Ovary (tissue), 9 donors: ENCODE results near the gene SIK3. TPM values are rescaled to one million over a fixed set of nuclear protein-coding genes. Genes with fewer than 3 reads are reported as not detected.

Source experiments
- DNase-seq, 5 donors: peaks; one replicate each; pipeline ENCODE4 v3.0.0-alpha.2; 2019 to 2020
- H3K27ac ChIP-seq, 2 donors: fragments of 200-600 bp; one replicate each; pipeline versions ENCODE4 v1.5.1 to v1.8.0; 2019 to 2022
- H3K27me3 ChIP-seq: fragments of 200-600 bp; one replicate; pipeline ENCODE4 v1.8.0; 2022
- H3K36me3 ChIP-seq: fragments of 200-600 bp; sonication (generic); one replicate; pipeline ENCODE4 v1.5.1; 2019
- H3K4me1 ChIP-seq: one replicate; pipeline ENCODE4 v1.8.1; 2013; ENCODE audit warnings: mild to moderate bottlenecking, moderate library complexity; ENCODE audit not compliant: insufficient read depth
- H3K4me3 ChIP-seq: fragments of 200-600 bp; sonication (generic); one replicate; pipeline ENCODE4 v1.5.1; 2017
- H3K9me3 ChIP-seq, 2 donors: fragments of 200-600 bp in 1 of 2; sonication (generic) in 1 of 2; one replicate each; pipeline versions ENCODE4 v1.5.1 to v1.8.1; 2013 to 2019; ENCODE audit warnings: mild to moderate bottlenecking in 1 of 2, moderate library complexity in 1 of 2
- EP300 ChIP-seq: sonication (generic); formaldehyde crosslinking; IDR thresholded peaks from one replicate; pipeline ENCODE4 v1.6.1; 2017; ENCODE audit warnings: antibody characterized with exemption
- POLR2A ChIP-seq: fragments of 450-650 bp; IDR thresholded peaks from one replicate; pipeline ENCODE4 v1.6.1; 2017; ENCODE audit warnings: antibody characterized with exemption, mild to moderate bottlenecking, moderate library complexity
- WGBS, 3 donors: extraction: QIAGEN DNeasy Blood & Tissue Kit in 1 of 3; methylation state at CpG; one replicate each; pipeline versions ENCODE4 v1.1.5 to v1.1.7; 2013 to 2017; 5-methylcytosine and 5-hydroxymethylcytosine counted together
- intact Hi-C, 4 donors: fragments of 100-400 bp; cut with DNase I; formaldehyde crosslinking; loops; one replicate each; pipeline versions ENCODE4 v1.11.0 to v1.15.1; 2022 to 2023
- polyA plus RNA-seq, 2 donors: library from polyadenylated mRNA; stranded (reverse); fragments of 200-250 nt in 1 of 2; fragments of 350-450 nt in 1 of 2; fragmentation: Illumina TruSeq in 1 of 2; extraction: RNeasy Lipid Tissue Mini Kit (QIAGEN cat#74804) in 1 of 2; gene quantifications; one replicate each; pipeline ENCODE4 v1.2.3, GENCODE V29; 2013 to 2014
- total RNA-seq, 7 donors: library from RNA; depleted of rRNA in 2 of 7; stranded (reverse); fragments of >200 nt in 2 of 7; fragmentation: NEBNext Ultra II Directional in 3 of 7; extraction: Animal tissue kit (Norgen Biotek cat#: 25700) in 3 of 7; gene quantifications; one replicate each; pipeline versions ENCODE4 v1.1.0 to v1.2.4, GENCODE V29; 2016 to 2023
- TF ChIP-seq, protein P1 (sequence below), 3 donors: fragments of 450-650 bp in 2 of 3; fragments of 200-600 bp in 1 of 3; IDR thresholded peaks; one replicate each; pipeline versions ENCODE4 v1.5.1 to v1.8.0; 2016 to 2022; ENCODE audit warnings: antibody characterized with exemption in 3 of 3, mild to moderate bottlenecking in 1 of 3
- donor health status: DM: no; HTN: no; CAD: no; lungs with moderate emphysema.
- donor health status: DM: no; HTN: no; CAD: no.
- donor health status: Bipolar disorder and iron deficiency.
- donor health status: DM: yes; HTN: yes; CAD: no.
- donor health status: DM: no; HTN: no; CAD: no.
- donor health status: DM: yes; HTN: yes; CAD: no.

The SIK3 gene
- total and polyA plus RNA-seq, 9 donors: 18.3 to 134 (median 56.2) TPM

DNA sequence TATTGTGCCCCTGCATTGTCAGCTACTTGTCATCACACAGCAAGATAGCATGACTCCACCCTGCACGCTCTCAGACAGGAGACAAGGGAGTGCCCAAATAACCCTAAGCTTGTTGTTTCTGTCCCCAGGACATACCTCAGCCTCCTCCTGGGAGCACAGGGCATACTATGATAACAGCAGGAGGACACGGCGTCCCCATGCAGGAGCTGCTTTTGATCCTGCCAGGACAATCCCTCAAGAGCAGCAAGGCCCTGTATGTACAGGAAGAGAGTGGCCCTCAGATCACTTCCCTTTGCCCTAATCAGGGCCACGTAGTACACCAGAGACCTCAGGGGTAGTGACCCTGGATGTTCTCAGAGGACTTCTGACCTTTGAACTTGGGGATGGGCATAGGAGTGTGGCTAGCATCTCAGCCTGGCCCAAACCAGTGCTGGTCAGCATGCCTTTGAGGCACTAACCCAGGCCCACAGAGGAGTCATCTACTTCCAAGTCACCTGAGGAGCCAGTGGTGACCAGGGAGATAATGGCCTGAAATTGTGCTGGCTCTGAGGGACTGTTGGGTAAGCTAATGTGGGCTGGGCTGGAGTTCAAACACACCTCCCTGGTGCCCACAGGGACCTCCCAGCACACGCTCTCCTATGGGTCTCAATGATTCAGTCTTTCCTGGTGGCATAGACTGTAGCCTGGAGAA is 284.3 kb downstream of the SIK3 start:
- H3K27me3 ChIP-seq: no peaks in the 10 kb centered on the region
- H3K4me3 ChIP-seq: no peak overlapping the region
- no peaks in the 10 kb centered on the region for H3K9me3 ChIP-seq
- whole genome bisulfite sequencing, 3 donors: 79 to 90% (median 82%) methylated on average over 5 of the region's 5 CpGs
- DNase-seq: no peak
- no peaks in the 10 kb centered on the region for H3K36me3 ChIP-seq
- intact Hi-C loops: no loop called here
- H3K27ac ChIP-seq: no peak overlapping the region
- H3K4me1 ChIP-seq: no peaks in the 10 kb centered on the region
- TF ChIP-seq POLR2A: no peak
- TF ChIP-seq EP300: no peak
- TF ChIP-seq, protein P1, sequence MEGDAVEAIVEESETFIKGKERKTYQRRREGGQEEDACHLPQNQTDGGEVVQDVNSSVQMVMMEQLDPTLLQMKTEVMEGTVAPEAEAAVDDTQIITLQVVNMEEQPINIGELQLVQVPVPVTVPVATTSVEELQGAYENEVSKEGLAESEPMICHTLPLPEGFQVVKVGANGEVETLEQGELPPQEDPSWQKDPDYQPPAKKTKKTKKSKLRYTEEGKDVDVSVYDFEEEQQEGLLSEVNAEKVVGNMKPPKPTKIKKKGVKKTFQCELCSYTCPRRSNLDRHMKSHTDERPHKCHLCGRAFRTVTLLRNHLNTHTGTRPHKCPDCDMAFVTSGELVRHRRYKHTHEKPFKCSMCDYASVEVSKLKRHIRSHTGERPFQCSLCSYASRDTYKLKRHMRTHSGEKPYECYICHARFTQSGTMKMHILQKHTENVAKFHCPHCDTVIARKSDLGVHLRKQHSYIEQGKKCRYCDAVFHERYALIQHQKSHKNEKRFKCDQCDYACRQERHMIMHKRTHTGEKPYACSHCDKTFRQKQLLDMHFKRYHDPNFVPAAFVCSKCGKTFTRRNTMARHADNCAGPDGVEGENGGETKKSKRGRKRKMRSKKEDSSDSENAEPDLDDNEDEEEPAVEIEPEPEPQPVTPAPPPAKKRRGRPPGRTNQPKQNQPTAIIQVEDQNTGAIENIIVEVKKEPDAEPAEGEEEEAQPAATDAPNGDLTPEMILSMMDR (IDR thresholded peaks at IDR 0.05): no peak

DNA sequence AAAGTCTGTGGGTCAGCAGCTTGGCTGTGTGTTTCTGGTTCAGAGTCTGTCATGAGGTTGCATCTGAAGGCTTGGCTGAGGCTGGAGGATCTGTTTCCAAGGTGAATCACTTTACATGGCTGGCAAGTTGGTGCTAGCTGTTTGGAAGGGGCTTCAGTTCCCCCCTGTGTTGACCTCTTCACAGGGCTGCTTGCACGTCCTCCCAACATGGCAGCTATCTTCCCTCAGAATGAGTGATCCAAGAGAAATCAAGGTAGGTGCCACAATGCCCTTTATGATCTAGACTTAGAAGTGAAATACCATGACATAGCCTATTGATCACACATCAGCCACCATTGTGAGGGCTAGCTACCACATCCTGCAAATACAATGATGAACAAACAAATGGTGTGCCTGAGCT is 285.1 kb downstream of the SIK3 start:
- Histone ChIP-seq H3K27ac (no peak overlapping the region), H3K4me1 (no peaks in the 10 kb centered on the region), H3K36me3 (no peaks in the 10 kb centered on the region), H3K4me3 (no peak overlapping the region), H3K27me3 (no peaks in the 10 kb centered on the region), H3K9me3 (no peaks in the 10 kb centered on the region)
- TF ChIP-seq, protein P1 (IDR thresholded peaks at IDR 0.05): no peak
- no peak for TF ChIP-seq POLR2A
- 94 to 100% (median 95%) methylated on average over 1 of the region's 1 CpG for WGBS, 3 donors
- no peak for DNase-seq
- intact Hi-C loops: no loop called here

DNA sequence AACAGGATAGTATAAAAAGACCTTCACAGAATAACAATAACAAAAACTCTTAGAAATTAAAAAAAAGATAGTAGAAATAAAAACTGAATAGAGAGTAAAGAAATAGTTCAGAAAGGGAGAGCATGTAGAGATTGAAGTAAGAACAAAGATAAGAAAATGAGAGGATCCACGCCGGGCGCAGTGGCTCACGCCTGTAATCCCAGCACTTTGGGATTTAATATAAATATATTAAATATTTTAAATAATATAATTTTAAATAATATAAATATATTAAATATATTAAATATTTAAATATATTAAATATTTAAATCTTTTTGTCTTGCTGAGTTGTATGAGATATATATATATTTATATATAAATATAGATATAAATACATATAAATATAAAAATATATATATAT is 286.1 kb downstream of the SIK3 start:
- H3K27me3 ChIP-seq: no peaks in the 10 kb centered on the region
- H3K9me3 ChIP-seq: no peaks in the 10 kb centered on the region
- WGBS, 3 donors: 77 to 94% (median 92%) methylated on average over 4 of the region's 4 CpGs
- H3K4me1 ChIP-seq: no peaks in the 10 kb centered on the region
- TF ChIP-seq POLR2A: no peak
- TF ChIP-seq, protein P1 (IDR thresholded peaks at IDR 0.05): no peak
- no peak for TF ChIP-seq EP300
- no peak overlapping the region for H3K4me3 ChIP-seq
- no peak for DNase-seq
- H3K27ac ChIP-seq: no peak overlapping the region
- intact Hi-C loops: no loop called here
- H3K36me3 ChIP-seq: no peaks in the 10 kb centered on the region

DNA sequence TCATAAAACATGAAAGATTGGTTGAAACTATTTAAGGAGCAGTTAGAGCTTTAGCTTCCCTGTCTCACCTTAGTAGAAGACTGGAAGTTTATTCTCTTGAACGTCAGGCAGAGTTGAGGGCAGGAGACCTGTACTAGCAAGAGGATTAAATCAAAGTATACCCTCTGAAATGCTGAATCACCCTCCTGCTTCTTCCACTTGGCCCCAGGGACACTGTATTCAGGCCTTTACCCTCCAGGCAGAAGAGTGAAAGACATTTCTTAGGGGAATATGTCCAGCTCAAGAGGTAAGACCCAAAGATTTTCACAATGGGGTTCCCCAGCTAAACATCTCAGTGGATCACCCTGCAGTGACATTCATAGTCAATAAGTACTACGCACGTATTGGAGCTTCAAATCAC is 287.0 kb downstream of the SIK3 start:
- intact Hi-C loops: no loop called here

More for the DNA sequence above, 287.0 kb downstream of the SIK3 start:
- TF ChIP-seq, protein P1 (IDR thresholded peaks at IDR 0.05): no peak
- no peak for TF ChIP-seq EP300
- no peak for TF ChIP-seq POLR2A
- Histone ChIP-seq H3K27me3 (no peaks in the 10 kb centered on the region), H3K4me3 (no peak overlapping the region), H3K9me3 (no peaks in the 10 kb centered on the region), H3K36me3 (no peaks in the 10 kb centered on the region), H3K4me1 (no peaks in the 10 kb centered on the region), H3K27ac (no peak overlapping the region)
- no peak for DNase-seq
- 77 to 80% (median 79%) methylated on average over 3 of the region's 3 CpGs for WGBS, 3 donors
